BLaER1 treated with 17β-estradiol and CSF1 and Interleukin-3, amounts not matched to agents 10 nM and 100 nM (cell line): ENCODE measurements around the gene SHANK1.
A peak's percentile ranks its signal among the peaks of the same experiment; 100 is the strongest.

Experiments used
- H3K27ac ChIP-seq, 11 experiments: shearing (Covaris generic); formaldehyde crosslinking; 2 replicates each; pipeline ENCODE4 v1.8.1; 2022
- H3K27me3 ChIP-seq, 11 experiments: shearing (Covaris generic); formaldehyde crosslinking; 2 replicates each; pipeline ENCODE4 v1.8.1; 2022
- H3K36me3 ChIP-seq, 11 experiments: shearing (Covaris generic); formaldehyde crosslinking; 2 replicates each; pipeline ENCODE4 v1.8.1; 2022
- H3K4me1 ChIP-seq, 10 experiments: shearing (Covaris generic); formaldehyde crosslinking; 2 replicates each; pipeline ENCODE4 v1.8.1; 2022
- H3K4me2 ChIP-seq, 11 experiments: shearing (Covaris generic); formaldehyde crosslinking; 2 replicates each; pipeline ENCODE4 v1.8.1; 2022
- H3K4me3 ChIP-seq, 10 experiments: shearing (Covaris generic); formaldehyde crosslinking; 2 replicates each; pipeline ENCODE4 v1.8.1; 2022
- H3K9ac ChIP-seq, 11 experiments: shearing (Covaris generic); formaldehyde crosslinking; 2 replicates each; pipeline ENCODE4 v1.8.1; 2022
- H3K9me3 ChIP-seq, 11 experiments: shearing (Covaris generic); formaldehyde crosslinking; replicated peaks in 1 of 11; 2 replicates each; pipeline ENCODE4 v1.8.1; 2022
- H4K20me1 ChIP-seq, 11 experiments: shearing (Covaris generic); formaldehyde crosslinking; 2 replicates each; pipeline ENCODE4 v1.8.1; 2022
- Cebpa-rat ChIP-seq, 11 experiments: shearing (Covaris generic); IDR thresholded peaks; 2 replicates each; pipeline ENCODE4 v1.8.1; 2022

SHANK1 gene

DNA sequence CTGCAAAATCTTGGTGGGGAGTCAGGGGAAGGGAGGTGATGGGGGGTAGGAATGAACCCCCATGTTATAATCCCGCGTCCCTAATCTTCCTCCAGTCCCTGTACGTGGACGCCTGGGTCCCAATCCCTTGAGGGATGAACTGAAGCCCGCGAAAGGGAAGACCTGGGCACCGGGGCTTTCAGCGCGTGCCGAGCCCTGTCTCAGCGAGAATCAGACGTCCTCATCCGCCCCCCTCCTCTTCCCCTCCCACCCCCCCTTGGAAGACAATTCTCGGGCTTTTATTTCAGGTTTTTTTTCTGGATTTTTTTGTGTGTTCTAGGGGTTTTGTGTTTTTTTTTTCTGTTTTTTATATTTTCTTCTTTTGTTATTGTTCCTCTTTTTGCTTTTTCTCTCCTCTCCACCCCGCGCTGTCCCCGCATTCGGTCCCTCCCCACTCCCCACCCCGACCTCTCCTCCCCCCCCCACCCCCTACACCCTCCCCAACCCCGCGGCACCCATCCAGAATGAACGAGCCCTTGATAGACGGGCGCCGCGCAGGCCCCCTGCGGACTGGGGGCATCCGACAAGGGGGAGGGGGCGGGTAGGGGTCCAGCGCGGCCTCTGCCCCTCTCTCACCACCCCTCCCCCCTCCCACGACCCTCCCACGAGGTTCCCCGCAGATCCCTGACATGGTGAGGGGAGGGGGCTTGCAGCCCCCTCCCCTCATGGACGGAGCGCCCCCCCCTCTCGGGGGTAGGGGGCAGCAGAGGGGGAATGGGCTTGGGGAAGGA, 60.1 kb downstream of the SHANK1 start:
- Histone ChIP-seq H3K4me1 (peaks cover 15 to 55% (median 44%) of the 10 kb centered on the region in 10 experiments), H4K20me1 (peaks cover 0 to 48% (median 5%) of the 10 kb centered on the region in 11 experiments; a peak in 11 of 22 replicates), H3K9me3 (peaks cover 5 to 21% (median 12%) of the 10 kb centered on the region in 11 experiments; a peak in 21 of 22 replicates), H3K36me3 (0 out of 22 replicates have a peak, but pooled peaks cover 0 to 5% (median 0%) of the 10 kb centered on the region in 11 experiments), H3K4me2 (peak overlapping the region; percentile 91 to 100 (median 95)), H3K27ac (peak overlapping the region in 7 of 11 experiments; percentile 42 to 91 (median 73); a peak in 11 of 22 replicates), H3K4me3 (peak overlapping the region; percentile 59 to 77 (median 68)), H3K27me3 (no peaks in the 10 kb centered on the region; a peak in 2 of 22 replicates), H3K9ac (peak overlapping the region in 9 of 11 experiments; percentile 64 to 83 (median 79); a peak in 17 of 22 replicates)
- TF ChIP-seq Cebpa-rat (IDR thresholded peaks at IDR 0.05), result no peak

DNA sequence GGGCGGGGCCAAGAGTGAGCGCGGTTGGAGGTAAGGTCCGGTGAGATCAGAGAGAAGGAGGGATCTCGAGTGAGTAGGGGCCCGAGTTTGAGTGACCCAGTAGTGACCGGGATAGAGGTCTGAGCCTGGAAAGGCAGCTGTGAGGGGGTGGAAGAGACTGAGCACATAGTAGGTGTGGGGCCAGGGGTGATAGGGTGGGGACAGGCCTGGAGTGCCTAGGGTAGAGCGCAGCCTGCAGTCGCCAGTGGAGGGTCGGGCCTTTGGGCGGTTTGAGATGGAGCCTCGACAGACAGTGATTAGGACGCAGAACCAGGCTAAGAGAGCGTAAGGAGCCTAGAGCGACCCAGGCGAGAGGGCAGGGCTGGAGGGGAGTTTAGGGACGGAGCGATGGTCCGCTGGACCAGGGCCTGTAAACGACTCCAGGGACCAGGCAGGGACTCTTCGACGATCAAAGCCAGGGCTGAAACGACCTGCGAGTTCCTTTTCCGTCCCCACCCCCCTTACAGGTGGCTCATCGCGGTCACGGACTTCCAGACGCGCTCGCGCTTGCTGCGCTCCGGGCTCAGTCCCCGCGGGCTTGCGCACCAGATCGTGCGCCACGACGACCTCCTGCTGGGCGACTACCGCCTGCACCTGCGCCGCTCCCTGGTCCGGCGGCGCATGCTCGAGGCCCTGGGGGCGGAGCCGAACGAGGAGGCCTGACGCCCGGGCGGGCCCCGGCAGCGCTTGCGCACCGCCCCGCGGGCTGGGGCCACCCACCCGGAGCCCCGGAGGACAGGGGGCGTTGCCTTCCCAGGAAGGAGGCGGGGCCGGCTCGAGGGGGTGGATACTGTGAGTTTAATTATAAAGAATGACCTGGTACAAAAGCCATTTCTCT, 60.9 kb downstream of the SHANK1 start:
- Histone ChIP-seq H3K27ac (peak overlapping the region; percentile 69 to 91 (median 79)), H3K9me3 (peaks cover 5 to 18% (median 12%) of the 10 kb centered on the region in 11 experiments; a peak in 21 of 22 replicates), H3K27me3 (no peaks in the 10 kb centered on the region), H3K4me2 (peak overlapping the region; percentile 91 to 100 (median 95)), H3K4me3 (peak overlapping the region; percentile 59 to 77 (median 68)), H4K20me1 (peaks cover 0 to 40% (median 5%) of the 10 kb centered on the region in 11 experiments; a peak in 11 of 22 replicates), H3K4me1 (peaks cover 15 to 53% (median 44%) of the 10 kb centered on the region in 10 experiments), H3K9ac (peak overlapping the region; percentile 64 to 92 (median 81)), H3K36me3 (0 out of 22 replicates have a peak, but pooled peaks cover 0 to 5% (median 0%) of the 10 kb centered on the region in 11 experiments)
- TF ChIP-seq Cebpa-rat (IDR thresholded peaks at IDR 0.05), result no peak

DNA sequence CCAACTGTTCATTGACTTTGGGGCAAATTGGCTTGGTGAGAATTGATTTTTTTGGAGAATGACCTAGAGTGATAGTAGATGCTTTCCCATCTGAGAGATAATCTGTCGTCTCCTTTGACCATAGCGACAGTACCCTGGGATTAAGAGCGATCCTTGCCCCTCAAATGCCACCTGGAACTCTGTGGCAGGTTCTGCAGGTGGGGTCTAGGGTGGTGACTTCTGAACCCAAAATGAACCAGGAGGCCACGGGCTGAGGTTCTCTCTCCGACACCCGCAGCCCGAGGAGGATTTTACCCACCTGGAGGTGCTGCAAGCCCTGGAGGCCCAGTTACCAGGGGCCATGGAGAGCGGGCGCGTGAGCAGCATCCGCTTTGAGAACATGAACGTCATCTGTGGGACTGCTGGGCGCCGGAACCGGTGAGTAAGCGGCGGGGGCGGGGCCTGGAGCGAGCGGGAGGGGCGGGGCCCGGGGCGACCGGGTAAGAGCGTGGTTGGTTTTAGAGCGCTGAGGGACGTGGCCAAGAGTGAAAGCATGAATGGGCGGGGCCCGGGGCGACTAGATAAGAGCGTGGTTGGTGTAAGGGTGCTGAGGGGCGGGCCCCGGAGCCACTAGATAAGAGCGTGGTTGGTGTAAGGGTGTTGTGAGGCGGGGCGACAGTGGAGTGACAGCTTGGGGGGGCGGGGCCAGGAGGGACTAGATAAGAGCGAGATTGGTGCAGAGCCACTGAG, 61.7 kb downstream of the SHANK1 start:
- Histone ChIP-seq H3K4me3 (peak overlapping the region; percentile 59 to 77 (median 68)), H3K27ac (peak overlapping the region; percentile 69 to 93 (median 84)), H3K9me3 (peaks cover 5 to 18% (median 12%) of the 10 kb centered on the region in 11 experiments; a peak in 21 of 22 replicates), H3K4me1 (peaks cover 15 to 47% (median 40%) of the 10 kb centered on the region in 10 experiments), H3K27me3 (no peaks in the 10 kb centered on the region), H4K20me1 (peaks cover 0 to 32% (median 3%) of the 10 kb centered on the region in 11 experiments; a peak in 11 of 22 replicates), H3K9ac (peak overlapping the region; percentile 64 to 89 (median 81); a peak in 21 of 22 replicates), H3K36me3 (0 out of 22 replicates have a peak, but pooled peaks cover 0 to 5% (median 0%) of the 10 kb centered on the region in 11 experiments), H3K4me2 (peak overlapping the region; percentile 91 to 100 (median 98))
- TF ChIP-seq Cebpa-rat (IDR thresholded peaks at IDR 0.05), result no peak

DNA sequence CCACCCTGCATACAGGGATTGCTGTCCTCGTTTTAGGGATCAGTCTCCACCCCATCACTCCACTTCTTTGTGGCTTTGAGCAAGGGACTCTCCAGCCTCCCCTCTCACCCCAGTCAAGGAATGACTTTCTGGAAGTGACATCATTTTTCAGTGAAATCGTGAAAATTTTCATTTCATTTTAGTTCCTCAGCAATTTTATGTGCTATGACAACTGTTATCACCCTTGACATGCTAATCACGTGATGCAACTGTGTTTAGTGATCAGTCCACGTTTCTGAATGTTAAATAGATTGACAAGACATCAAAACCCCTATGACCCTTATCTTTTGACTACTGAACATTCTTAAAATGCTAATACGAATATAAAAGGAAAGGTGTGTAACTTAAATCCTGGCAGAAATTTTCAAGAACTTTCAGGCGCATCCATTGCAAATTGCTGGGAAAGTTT, 62.4 kb downstream of the SHANK1 start:
- H3K9me3 ChIP-seq, result peaks cover 5 to 18% (median 12%) of the 10 kb centered on the region in 11 experiments; a peak in 21 of 22 replicates
- H3K4me2 ChIP-seq, result peak overlapping the region; percentile 77 to 98 (median 92)
- H3K4me1 ChIP-seq, result peaks cover 15 to 47% (median 40%) of the 10 kb centered on the region in 10 experiments
- H3K27ac ChIP-seq, result peak overlapping the region; percentile 69 to 93 (median 84); a peak in 21 of 22 replicates
- peak overlapping the region in 10 of 11 experiments; percentile 62 to 81 (median 76); a peak in 14 of 22 replicates for H3K9ac ChIP-seq
- H4K20me1 ChIP-seq, result peaks cover 0 to 25% (median 2%) of the 10 kb centered on the region in 11 experiments; a peak in 11 of 22 replicates
- H3K4me3 ChIP-seq, result peak overlapping the region; percentile 47 to 69 (median 56); a peak in 19 of 20 replicates
- no peak for TF ChIP-seq Cebpa-rat (IDR thresholded peaks at IDR 0.05)
- 0 out of 22 replicates have a peak, but pooled peaks cover 0 to 5% (median 0%) of the 10 kb centered on the region in 11 experiments for H3K36me3 ChIP-seq
- H3K27me3 ChIP-seq, result no peaks in the 10 kb centered on the region

DNA sequence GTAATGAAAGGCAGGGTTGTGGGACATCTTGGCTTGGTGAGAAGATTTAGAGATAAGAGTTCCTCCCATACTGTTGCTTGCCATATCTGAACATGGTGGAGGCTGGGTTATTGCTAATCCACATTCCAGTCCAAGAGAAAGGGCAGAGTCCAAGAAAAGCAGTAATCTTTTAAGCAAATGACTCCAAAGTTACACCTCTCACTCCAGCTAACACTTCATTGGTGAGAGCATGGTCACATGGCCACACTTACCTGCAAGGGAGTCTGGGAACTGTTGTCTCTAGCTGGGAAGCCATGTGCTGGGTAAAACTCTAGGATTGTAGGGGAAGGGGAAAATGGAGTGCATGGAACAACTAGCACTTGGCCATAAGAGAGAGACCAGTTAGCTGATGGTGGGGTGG, 64.7 kb downstream of the SHANK1 start:
- Histone ChIP-seq H3K4me2 (no peak overlapping the region), H3K9me3 (peaks cover 5 to 18% (median 12%) of the 10 kb centered on the region in 11 experiments; a peak in 21 of 22 replicates), H3K27ac (no peak overlapping the region), H3K4me3 (no peak overlapping the region; a peak in 1 of 20 replicates), H3K4me1 (peaks cover 13 to 31% (median 23%) of the 10 kb centered on the region in 10 experiments), H4K20me1 (peaks cover 0 to 2% (median 0%) of the 10 kb centered on the region in 11 experiments; a peak in 3 of 22 replicates), H3K9ac (no peak overlapping the region), H3K27me3 (no peaks in the 10 kb centered on the region), H3K36me3 (no peaks in the 10 kb centered on the region)
- no peak for TF ChIP-seq Cebpa-rat (IDR thresholded peaks at IDR 0.05)

DNA sequence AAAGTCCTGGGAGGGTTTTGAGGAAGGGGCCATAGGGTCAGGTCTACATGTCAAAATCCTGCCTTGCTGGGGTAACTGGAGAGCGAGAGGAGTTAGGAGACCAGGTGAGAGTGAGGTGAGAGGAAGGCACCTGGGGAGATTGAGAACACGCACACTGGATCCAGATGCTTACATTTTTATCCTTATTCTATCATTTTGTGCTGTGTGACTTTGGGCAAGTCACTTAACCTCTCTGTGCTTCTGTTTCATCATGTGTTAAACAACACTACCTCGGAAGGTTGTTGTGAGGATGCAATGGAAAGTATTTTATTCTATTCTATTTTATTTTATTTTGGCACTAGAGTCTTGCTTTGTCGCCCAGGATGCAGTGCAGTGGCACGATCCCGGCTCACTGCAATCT, 66.9 kb downstream of the SHANK1 start:
- Histone ChIP-seq H3K36me3 (no peaks in the 10 kb centered on the region), H3K27me3 (no peaks in the 10 kb centered on the region), H4K20me1 (no peaks in the 10 kb centered on the region), H3K9ac (no peak overlapping the region), H3K4me2 (no peak overlapping the region), H3K4me1 (peaks cover 16 to 42% (median 32%) of the 10 kb centered on the region in 10 experiments), H3K4me3 (no peak overlapping the region), H3K27ac (no peak overlapping the region), H3K9me3 (peaks cover 5 to 18% (median 12%) of the 10 kb centered on the region in 11 experiments; a peak in 21 of 22 replicates)
- no peak for TF ChIP-seq Cebpa-rat (IDR thresholded peaks at IDR 0.05)

DNA sequence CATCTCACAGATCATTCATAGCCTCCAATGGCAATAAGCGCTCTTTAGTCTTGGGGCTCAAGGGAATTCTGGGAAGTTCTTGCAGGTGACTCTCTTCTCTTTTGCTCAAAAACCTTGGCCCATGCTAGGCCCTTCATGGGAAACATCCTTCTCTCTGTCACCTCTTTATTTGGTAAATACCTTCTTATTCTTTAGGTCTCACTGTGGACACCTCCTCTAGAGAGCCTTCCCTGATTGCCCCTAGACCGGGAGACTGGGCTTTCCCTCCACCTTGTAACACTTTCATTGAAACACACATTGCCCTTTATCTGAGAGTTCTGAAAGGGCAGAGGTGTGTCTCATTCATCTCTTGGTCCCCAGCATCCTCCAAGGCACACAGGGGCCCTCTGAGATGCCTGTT, 68.4 kb downstream of the SHANK1 start:
- TF ChIP-seq Cebpa-rat (IDR thresholded peaks at IDR 0.05), result no peak
- Histone ChIP-seq H3K36me3 (no peaks in the 10 kb centered on the region), H3K4me3 (no peak overlapping the region)

More for the DNA sequence above, 68.4 kb downstream of the SHANK1 start:
- Histone ChIP-seq H3K9ac (no peak overlapping the region), H3K27me3 (no peaks in the 10 kb centered on the region), H4K20me1 (no peaks in the 10 kb centered on the region), H3K4me1 (peaks cover 5 to 40% (median 22%) of the 10 kb centered on the region in 10 experiments; a peak in 18 of 20 replicates), H3K9me3 (peaks cover 5 to 17% (median 12%) of the 10 kb centered on the region in 11 experiments; a peak in 21 of 22 replicates), H3K4me2 (no peak overlapping the region), H3K27ac (no peak overlapping the region)
